ENCODE measurements around the gene KRT6B. TPM values are rescaled to one million over a fixed set of nuclear protein-coding genes. Genes with fewer than 3 reads are reported as not detected.

The KRT6B gene
- total RNA-seq, 1 experiment from 2014 or later, result not detected

DNA sequence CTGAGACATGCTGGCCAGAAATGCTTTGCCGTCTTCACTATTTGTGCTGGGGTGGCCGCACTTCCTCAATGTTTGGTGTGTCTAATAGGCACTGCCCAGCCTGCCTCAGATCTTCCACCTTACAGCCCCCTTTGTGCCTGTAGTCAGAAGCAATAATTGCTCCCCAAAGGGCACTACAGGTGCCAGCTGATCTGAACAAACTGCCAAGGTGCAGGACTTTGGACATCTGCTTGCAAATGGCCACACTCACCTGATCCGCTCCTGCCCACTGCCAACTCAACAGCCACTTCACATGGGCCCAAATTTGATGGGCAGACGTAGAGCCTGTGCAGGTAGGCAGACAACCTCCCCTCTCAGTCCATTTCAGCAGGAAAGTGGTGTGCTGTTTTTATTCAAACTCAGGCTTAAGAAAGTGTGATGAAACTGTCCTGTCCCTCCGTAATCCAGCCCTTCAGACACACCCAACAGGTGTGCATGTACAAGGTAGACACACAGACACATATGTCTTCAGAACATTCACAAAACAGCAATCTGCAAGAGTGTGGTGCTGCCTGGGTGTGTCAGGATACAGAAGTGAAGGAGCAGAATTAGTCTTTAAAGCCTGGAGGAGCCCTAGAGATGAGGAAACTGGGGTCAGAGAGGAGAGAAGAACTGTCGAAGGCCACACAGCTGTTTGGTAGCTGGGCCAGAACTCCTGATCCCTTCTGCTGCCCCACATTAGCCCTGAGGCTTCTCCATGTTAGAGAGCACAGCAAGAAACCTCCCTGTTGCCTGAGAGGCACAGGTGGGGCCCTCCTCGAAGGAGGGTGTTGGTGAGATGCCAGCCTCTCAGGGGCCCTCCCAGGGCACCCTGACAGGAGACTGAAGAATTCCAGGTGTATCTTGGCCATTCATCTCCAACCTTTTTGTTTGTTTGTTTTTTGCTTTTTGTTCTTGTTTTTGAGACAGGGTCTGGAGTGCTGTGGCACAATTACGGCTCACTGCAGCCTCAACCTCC, 13.3 kb downstream of the KRT6B start:
- DNase-seq (ENCODE audit: low read depth in 1 of 2, low spot score in 2 of 2), result no peak
- 0 out of 2 replicates have a peak, but pooled peaks cover 5% of the 10 kb centered on the region for H3K4me1 ChIP-seq (replicated peaks)
- H3K27me3 ChIP-seq (replicated peaks), result no peaks in the 10 kb centered on the region; the same call in 1 of the 2 replicates
- no peaks in the 10 kb centered on the region for H3K36me3 ChIP-seq
- H3K9me3 ChIP-seq (replicated peaks), result no peaks in the 10 kb centered on the region
- H3K4me3 ChIP-seq, result no peak overlapping the region
- H3K27ac ChIP-seq, result no peak overlapping the region

DNA sequence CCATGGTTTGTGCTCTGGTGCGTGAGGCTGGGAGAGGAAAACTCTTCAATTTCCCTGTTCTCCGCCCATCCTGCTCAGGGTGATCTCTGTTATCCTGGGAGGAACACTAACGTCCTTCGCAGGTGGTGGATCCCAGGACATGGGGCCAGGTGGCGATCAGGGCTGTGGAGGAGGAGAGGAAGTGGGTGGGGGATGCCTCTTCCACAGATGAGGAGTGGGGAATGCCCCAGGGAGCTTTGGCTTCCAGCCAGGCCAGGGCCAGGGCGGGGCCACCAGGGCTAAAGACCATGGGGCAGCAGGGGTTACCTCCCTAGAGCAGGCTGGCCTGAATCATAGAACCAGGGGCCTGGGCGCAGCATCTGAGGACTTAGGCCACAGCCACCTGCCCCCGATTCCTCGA, 14.4 kb downstream of the KRT6B start:
- no peak overlapping the region for H3K27ac ChIP-seq
- H3K9me3 ChIP-seq (replicated peaks), result no peaks in the 10 kb centered on the region
- no peaks in the 10 kb centered on the region for H3K36me3 ChIP-seq
- H3K27me3 ChIP-seq (replicated peaks), result no peaks in the 10 kb centered on the region; the same call in 1 of the 2 replicates
- H3K4me3 ChIP-seq, result no peak overlapping the region
- no peak for DNase-seq (ENCODE audit: low read depth in 1 of 2, low spot score in 2 of 2)
- 0 out of 2 replicates have a peak, but pooled peaks cover 5% of the 10 kb centered on the region for H3K4me1 ChIP-seq (replicated peaks)

DNA sequence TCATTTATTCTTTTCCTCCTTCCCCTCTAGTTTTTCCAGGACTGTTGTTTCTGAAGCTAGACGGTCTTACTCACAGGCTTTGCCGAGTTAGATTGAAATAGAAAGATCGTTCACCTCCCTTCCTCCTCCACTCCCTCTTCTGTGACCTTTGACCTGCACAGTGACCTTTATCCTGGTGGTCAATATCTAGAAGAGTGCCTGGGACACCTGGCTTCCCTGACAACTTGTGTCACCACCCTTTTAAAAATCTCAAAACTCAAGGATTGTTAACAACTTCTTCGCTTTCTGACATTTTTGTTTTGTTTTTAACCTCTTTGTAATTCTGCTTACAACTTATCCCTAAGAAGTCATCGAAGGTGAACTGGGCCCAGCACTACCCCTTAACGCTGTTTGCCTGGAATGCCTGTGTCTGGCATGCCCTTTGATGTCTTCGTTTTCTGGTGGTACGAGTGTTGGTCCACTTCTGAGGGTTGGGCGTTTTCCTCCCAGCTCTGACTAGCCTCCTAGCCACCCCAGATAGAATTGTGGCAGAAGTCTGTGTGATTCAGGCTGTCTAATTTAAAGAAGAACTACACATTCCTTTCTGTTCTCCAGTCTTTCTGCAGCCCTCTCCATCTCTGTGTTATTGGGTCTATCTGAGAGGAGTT, 15.0 kb downstream of the KRT6B start:
- H3K27me3 ChIP-seq (replicated peaks), result peaks cover 5% of the 10 kb centered on the region; the same call in 1 of the 2 replicates
- H3K9me3 ChIP-seq (replicated peaks), result no peaks in the 10 kb centered on the region
- no peak overlapping the region for H3K27ac ChIP-seq
- 0 out of 2 replicates have a peak, but pooled peaks cover 5% of the 10 kb centered on the region for H3K4me1 ChIP-seq (replicated peaks)
- no peak for DNase-seq (ENCODE audit: low read depth in 1 of 2, low spot score in 2 of 2)
- H3K4me3 ChIP-seq, result no peak overlapping the region
- no peaks in the 10 kb centered on the region for H3K36me3 ChIP-seq

DNA sequence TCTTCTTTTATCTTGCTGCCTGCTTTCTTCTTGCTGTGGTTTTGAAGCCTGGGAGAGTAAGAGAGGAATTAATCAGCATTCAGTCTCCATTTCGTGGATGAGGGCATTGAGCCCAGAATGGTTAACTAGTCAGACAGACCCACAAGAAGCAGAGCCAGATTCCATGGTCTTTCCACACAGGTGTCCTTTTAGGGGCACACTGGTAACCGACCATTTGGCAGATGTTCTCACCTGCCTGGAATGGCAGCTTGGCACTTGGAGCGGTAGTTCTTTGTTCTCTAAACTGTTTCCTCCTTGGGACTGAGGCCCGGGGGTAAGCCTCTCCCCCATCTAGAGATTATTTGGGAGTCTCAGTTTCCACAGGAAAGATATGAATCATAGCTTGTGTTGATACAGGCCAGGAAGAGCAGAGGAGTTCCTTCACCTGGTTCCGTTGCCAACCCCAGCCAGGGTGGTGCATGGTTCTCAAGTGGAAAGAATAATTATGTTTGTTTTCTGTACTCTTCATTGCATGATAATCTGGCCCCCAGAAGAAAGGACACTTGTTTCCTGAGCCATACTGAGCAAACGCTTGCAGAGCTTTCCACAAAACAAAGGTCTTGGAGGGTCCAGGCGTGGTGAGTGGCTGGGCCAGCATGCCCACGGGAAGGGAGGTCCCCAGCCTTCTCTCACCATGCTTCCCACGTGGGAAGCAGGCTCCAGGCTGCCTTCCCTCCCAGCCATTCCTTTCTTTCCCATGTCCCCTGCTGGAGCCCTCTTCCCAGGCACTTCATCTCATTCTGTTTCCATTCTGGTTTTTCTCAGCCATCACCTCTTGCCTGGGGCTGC, 15.7 kb downstream of the KRT6B start:
- DNase-seq (ENCODE audit: low read depth in 1 of 2, low spot score in 2 of 2), result no peak
- Histone ChIP-seq H3K36me3 (no peaks in the 10 kb centered on the region), H3K27ac (no peak overlapping the region), H3K4me1 (replicated peaks) (0 out of 2 replicates have a peak, but pooled peaks cover 5% of the 10 kb centered on the region), H3K9me3 (replicated peaks) (no peaks in the 10 kb centered on the region), H3K27me3 (replicated peaks) (peaks cover 9% of the 10 kb centered on the region), H3K4me3 (no peak overlapping the region)

GRCh38 chr12:52435659-52435999, 16.3 kb downstream of the KRT6B start:
- no peaks in the 10 kb centered on the region for H3K4me1 ChIP-seq (replicated peaks)
- H3K27me3 ChIP-seq (replicated peaks), result peaks cover 10% of the 10 kb centered on the region
- H3K36me3 ChIP-seq, result no peaks in the 10 kb centered on the region
- H3K4me3 ChIP-seq, result no peak overlapping the region
- no peak overlapping the region for H3K27ac ChIP-seq
- no peak for DNase-seq (ENCODE audit: low read depth in 1 of 2, low spot score in 2 of 2)
- no peaks in the 10 kb centered on the region for H3K9me3 ChIP-seq (replicated peaks)

GRCh38 chr12:52434760-52435530, 17.0 kb downstream of the KRT6B start:
- Histone ChIP-seq H3K27me3 (replicated peaks) (peaks cover 11% of the 10 kb centered on the region), H3K9me3 (replicated peaks) (no peaks in the 10 kb centered on the region), H3K36me3 (no peaks in the 10 kb centered on the region), H3K4me3 (no peak overlapping the region), H3K4me1 (replicated peaks) (no peaks in the 10 kb centered on the region), H3K27ac (no peak overlapping the region)
- no peak for DNase-seq (ENCODE audit: low read depth in 1 of 2, low spot score in 2 of 2)

DNA sequence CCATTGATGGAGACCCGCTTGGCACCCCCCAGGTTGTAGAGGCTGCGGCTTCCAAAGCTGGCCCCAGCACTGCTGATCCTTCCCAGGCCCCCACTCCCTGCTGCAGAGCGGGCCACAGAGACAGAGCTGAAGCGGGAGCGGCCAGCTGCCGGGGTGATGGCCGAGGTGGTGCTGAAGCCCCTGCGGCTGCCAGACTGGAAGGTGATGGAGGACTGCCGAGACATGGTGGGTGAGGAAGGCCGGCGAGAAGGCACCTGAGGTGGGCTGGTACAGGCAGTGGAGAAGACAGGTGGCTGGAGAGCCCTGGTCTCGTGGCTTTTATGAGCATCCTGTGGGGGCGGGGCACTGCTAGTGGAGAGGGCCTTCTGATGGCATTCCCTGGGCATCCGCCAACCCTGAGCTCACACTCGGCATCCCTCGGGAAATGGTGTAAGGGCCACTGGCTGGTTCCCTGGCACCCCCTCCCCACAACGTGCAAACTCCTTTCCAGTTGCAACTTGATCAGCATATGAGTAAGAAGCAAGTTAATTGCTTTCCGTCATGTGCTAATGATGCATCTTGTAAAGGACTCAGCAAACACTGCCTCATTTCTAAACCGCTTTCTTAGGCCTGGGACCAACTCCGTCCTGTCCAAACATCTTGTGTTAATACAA, 17.7 kb downstream of the KRT6B start, which contains the start of gene KRT75:
TSS of gene KRT75 (minus strand) at position 291 of the 653 bp plus-strand sequence. CDS start at position 224, 67 bp downstream.
- no peaks in the 10 kb centered on the region for H3K4me1 ChIP-seq (replicated peaks)
- no peaks in the 10 kb centered on the region for H3K9me3 ChIP-seq (replicated peaks)
- H3K4me3 ChIP-seq, result no peak within 1 kb of the TSS
- DNase-seq (ENCODE audit: low read depth in 1 of 2, low spot score in 2 of 2), result peak in 1 of 2 experiments; percentile 37
- H3K27ac ChIP-seq, result no peak within 1 kb of the TSS
- no peaks in the 10 kb centered on the region for H3K36me3 ChIP-seq
- peaks cover 11% of the 10 kb centered on the region for H3K27me3 ChIP-seq (replicated peaks)

DNA sequence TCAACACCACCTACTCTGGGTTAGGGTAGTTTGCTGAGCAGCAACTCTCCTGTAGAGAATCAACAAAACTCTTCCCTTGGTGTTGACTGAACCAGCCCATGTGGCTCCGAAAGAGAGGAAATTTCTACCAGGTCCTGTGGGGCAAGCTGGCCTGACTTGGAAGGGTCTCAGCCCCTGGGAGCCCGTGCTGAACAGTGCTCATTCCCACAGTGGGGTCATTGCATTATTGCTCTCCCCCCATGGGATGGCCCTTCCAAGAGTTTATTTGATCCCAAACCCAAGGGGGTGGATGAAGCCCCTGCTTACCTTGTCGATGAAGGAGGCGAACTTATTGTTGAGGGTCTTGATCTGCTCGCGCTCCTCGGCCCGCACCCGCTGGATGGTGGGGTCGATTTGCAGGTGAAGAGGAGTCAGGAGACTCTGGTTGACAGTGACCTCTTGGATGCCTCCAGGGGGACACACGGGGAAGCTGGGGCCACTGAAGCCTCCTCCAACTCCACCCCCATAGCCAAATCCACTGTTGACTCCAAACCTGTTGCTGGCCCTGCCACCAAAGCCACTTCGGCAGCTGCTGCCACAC, 18.4 kb downstream of the KRT6B start:
- peak in 1 of 2 experiments; percentile 22 for DNase-seq (ENCODE audit: low read depth in 1 of 2, low spot score in 2 of 2)
- no peak overlapping the region for H3K4me3 ChIP-seq
- no peaks in the 10 kb centered on the region for H3K36me3 ChIP-seq
- no peaks in the 10 kb centered on the region for H3K9me3 ChIP-seq (replicated peaks)
- peaks cover 14% of the 10 kb centered on the region for H3K27me3 ChIP-seq (replicated peaks)
- no peaks in the 10 kb centered on the region for H3K4me1 ChIP-seq (replicated peaks)
- no peak overlapping the region for H3K27ac ChIP-seq

GRCh38 chr12:52432559-52433207, 19.3 kb downstream of the KRT6B start:
- H3K4me1 ChIP-seq (replicated peaks), result no peaks in the 10 kb centered on the region
- H3K4me3 ChIP-seq, result no peak overlapping the region
- H3K27ac ChIP-seq, result no peak overlapping the region
- no peaks in the 10 kb centered on the region for H3K9me3 ChIP-seq (replicated peaks)
- DNase-seq (ENCODE audit: low read depth in 1 of 2, low spot score in 2 of 2), result no peak
- peaks cover 14% of the 10 kb centered on the region for H3K27me3 ChIP-seq (replicated peaks)
- no peaks in the 10 kb centered on the region for H3K36me3 ChIP-seq

GRCh38 chr12:52428121-52428520, 23.8 kb downstream of the KRT6B start:
- Histone ChIP-seq H3K4me1 (replicated peaks) (no peaks in the 10 kb centered on the region), H3K4me3 (no peak overlapping the region), H3K27me3 (replicated peaks) (peaks cover 16% of the 10 kb centered on the region), H3K36me3 (no peaks in the 10 kb centered on the region), H3K9me3 (replicated peaks) (no peaks in the 10 kb centered on the region), H3K27ac (no peak overlapping the region)
- no peak for DNase-seq (ENCODE audit: low read depth in 1 of 2, low spot score in 2 of 2)

- Histone ChIP-seq H3K9me3 (replicated peaks) (no peaks in the 10 kb centered on the region), H3K4me1 (replicated peaks) (no peaks in the 10 kb centered on the region), H3K27me3 (replicated peaks) (peaks cover 13% of the 10 kb centered on the region), H3K27ac (no peak overlapping the region), H3K36me3 (no peaks in the 10 kb centered on the region), H3K4me3 (no peak overlapping the region)
- DNase-seq (ENCODE audit: low read depth in 1 of 2, low spot score in 2 of 2), result no peak
Observed at GRCh38 chr12:52427083-52427482, 24.9 kb downstream of the KRT6B start.

DNA sequence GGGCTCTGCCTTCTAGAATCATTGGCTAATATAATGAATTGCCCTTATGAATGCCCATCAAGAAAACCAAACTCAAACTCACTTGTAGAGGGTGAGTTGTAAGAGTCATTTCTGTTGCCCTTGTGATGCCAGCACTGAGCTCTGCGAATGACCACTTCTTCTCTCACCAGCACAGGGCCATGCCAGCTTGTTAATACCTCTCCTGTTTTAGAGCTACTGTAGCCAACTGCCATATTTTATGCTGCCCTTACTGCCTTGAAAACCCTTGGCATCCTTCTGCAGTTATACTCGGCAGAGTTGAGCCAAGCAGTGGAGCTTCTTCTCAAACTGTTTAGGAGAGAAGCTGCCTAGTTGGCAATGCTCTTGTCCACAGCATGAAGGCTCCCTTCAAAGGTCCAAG, 25.9 kb downstream of the KRT6B start:
- no peak overlapping the region for H3K27ac ChIP-seq
- H3K27me3 ChIP-seq (replicated peaks), result peaks cover 11% of the 10 kb centered on the region; the same call in 1 of the 2 replicates
- H3K9me3 ChIP-seq (replicated peaks), result no peaks in the 10 kb centered on the region
- H3K4me1 ChIP-seq (replicated peaks), result no peaks in the 10 kb centered on the region
- H3K36me3 ChIP-seq, result no peaks in the 10 kb centered on the region
- no peak overlapping the region for H3K4me3 ChIP-seq
- DNase-seq (ENCODE audit: low read depth in 1 of 2, low spot score in 2 of 2), result no peak
